ENCODE results near the gene TTLL8. TPM values are rescaled to one million over a fixed set of nuclear protein-coding genes. Genes with fewer than 3 reads are reported as not detected.

Gene TTLL8
- total and polyA plus RNA-seq, 2 donors (not counting 3 experiments of a cell fraction or from before 2014, with no cell fraction given): not detected

GRCh38 chr22:50074551-50075530 lies 16.7 kb upstream of the TTLL8 start:
- no peak overlapping the region for H3K9ac ChIP-seq (replicated peaks; ENCODE audit: extremely low read depth, insufficient read depth, low read length)
- H3K36me3 ChIP-seq (ENCODE audit: control insufficient read depth in 2 of 2, extremely low read depth in 1 of 2, insufficient read depth in 2 of 2, low read length in 2 of 2): no peaks in the 10 kb centered on the region
- H3K27ac ChIP-seq (ENCODE audit: insufficient read depth, low read depth, low read length): no peak overlapping the region
- H2AFZ ChIP-seq (ENCODE audit: low read depth, low read length): no peak overlapping the region
- no peaks in the 10 kb centered on the region for H3K9me3 ChIP-seq (replicated peaks; ENCODE audit: control insufficient read depth, insufficient read depth, low read length)
- no peak for TF ChIP-seq MYC (IDR thresholded peaks at IDR 0.05; ENCODE audit: low read depth, low read length)
- TF ChIP-seq, protein P1, sequence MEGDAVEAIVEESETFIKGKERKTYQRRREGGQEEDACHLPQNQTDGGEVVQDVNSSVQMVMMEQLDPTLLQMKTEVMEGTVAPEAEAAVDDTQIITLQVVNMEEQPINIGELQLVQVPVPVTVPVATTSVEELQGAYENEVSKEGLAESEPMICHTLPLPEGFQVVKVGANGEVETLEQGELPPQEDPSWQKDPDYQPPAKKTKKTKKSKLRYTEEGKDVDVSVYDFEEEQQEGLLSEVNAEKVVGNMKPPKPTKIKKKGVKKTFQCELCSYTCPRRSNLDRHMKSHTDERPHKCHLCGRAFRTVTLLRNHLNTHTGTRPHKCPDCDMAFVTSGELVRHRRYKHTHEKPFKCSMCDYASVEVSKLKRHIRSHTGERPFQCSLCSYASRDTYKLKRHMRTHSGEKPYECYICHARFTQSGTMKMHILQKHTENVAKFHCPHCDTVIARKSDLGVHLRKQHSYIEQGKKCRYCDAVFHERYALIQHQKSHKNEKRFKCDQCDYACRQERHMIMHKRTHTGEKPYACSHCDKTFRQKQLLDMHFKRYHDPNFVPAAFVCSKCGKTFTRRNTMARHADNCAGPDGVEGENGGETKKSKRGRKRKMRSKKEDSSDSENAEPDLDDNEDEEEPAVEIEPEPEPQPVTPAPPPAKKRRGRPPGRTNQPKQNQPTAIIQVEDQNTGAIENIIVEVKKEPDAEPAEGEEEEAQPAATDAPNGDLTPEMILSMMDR (IDR thresholded peaks at IDR 0.05; ENCODE audit: extremely low read depth in 1 of 2, insufficient read depth in 1 of 2, low read depth in 1 of 2, low read length in 2 of 2): no peak
- no peak for TF ChIP-seq FOS (IDR thresholded peaks at IDR 0.05; ENCODE audit: borderline replicate concordance, insufficient read depth, low read length)
- no peak for TF ChIP-seq POLR2A (IDR thresholded peaks at IDR 0.05; ENCODE audit: low read depth, low read length)
- ChIA-PET POLR2A (no interaction called here), CTCF (interaction anchor here (1.3 to 1.5 kb wide), 2 partner anchors 10 to 44 kb away, joined by 3 to 4 read pairs; no protein-coding TSS in a partner anchor)
- intact Hi-C loops (cut with micrococcal nuclease) (no loop called here), dilution Hi-C loops (cut with MboI; ENCODE audit: extremely low pct_ligation_motif_present, low sequenced_read_pairs) (no loop called here)
- no peak for FAIRE-seq
- H3K4me2 ChIP-seq (ENCODE audit: insufficient read depth, low read length): no peak overlapping the region
- H3K4me1 ChIP-seq (ENCODE audit: control insufficient read depth, extremely low read depth, insufficient read depth, low read length): no peaks in the 10 kb centered on the region
- no peaks in the 10 kb centered on the region for H4K20me1 ChIP-seq (replicated peaks; ENCODE audit: control insufficient read depth, extremely low read depth, insufficient read depth, low read length)
- H3K9me1 ChIP-seq (replicated peaks; ENCODE audit: control insufficient read depth, extremely low read depth, insufficient read depth, low read length): no peaks in the 10 kb centered on the region
- no peak overlapping the region for H3K4me3 ChIP-seq (replicated peaks in 1 of 3; ENCODE audit: insufficient read depth in 1 of 3, low read depth in 1 of 3, low read length in 3 of 3)
- BruUV-seq (replicated peaks): no TSS peak
- no peaks in the 10 kb centered on the region for H3K79me2 ChIP-seq (ENCODE audit: control insufficient read depth, insufficient read depth, low read length)
- H3K27me3 ChIP-seq (ENCODE audit: control insufficient read depth in 2 of 2, insufficient read depth in 2 of 2, low read length in 2 of 2): no peaks in the 10 kb centered on the region
- DNase-seq (ENCODE audit: low read depth, low spot score): no peak

DNA sequence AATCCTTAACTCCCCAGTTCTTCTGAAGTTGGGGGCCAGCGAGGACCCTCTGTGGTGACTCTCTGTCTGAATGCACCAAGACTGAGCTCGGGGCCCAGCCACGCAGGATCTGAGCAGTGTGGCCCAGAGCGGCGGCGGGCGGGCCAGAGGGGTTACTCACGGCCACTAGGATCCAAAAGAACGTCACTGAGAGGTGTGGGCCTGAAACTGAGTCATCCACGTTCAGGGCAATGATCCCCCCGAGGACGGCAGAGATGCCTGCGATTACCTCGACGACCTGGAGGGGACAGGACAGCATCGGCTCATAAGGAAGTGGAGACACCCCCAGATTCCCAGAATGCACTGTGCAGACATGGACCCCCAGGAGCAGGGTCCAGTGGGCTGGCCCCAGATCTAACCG lies 16.0 kb upstream of the TTLL8 start:
- Histone ChIP-seq H3K79me2 (ENCODE audit: control insufficient read depth, insufficient read depth, low read length) (no peaks in the 10 kb centered on the region), H2AFZ (ENCODE audit: low read depth, low read length) (no peak overlapping the region), H3K9me1 (replicated peaks; ENCODE audit: control insufficient read depth, extremely low read depth, insufficient read depth, low read length) (no peaks in the 10 kb centered on the region), H3K9me3 (replicated peaks; ENCODE audit: control insufficient read depth, insufficient read depth, low read length) (no peaks in the 10 kb centered on the region), H3K4me1 (ENCODE audit: control insufficient read depth, extremely low read depth, insufficient read depth, low read length) (no peaks in the 10 kb centered on the region), H3K4me2 (ENCODE audit: insufficient read depth, low read length) (no peak overlapping the region), H3K36me3 (ENCODE audit: control insufficient read depth in 2 of 2, extremely low read depth in 1 of 2, insufficient read depth in 2 of 2, low read length in 2 of 2) (no peaks in the 10 kb centered on the region), H3K27me3 (ENCODE audit: control insufficient read depth in 2 of 2, insufficient read depth in 2 of 2, low read length in 2 of 2) (no peaks in the 10 kb centered on the region), H4K20me1 (replicated peaks; ENCODE audit: control insufficient read depth, extremely low read depth, insufficient read depth, low read length) (no peaks in the 10 kb centered on the region), H3K9ac (replicated peaks; ENCODE audit: extremely low read depth, insufficient read depth, low read length) (no peak overlapping the region), H3K4me3 (replicated peaks in 1 of 3; ENCODE audit: insufficient read depth in 1 of 3, low read depth in 1 of 3, low read length in 3 of 3) (no peak overlapping the region), H3K27ac (ENCODE audit: insufficient read depth, low read depth, low read length) (no peak overlapping the region)
- FAIRE-seq (no peak), DNase-seq (ENCODE audit: low read depth, low spot score) (no peak)
- dilution Hi-C loops (cut with MboI; ENCODE audit: extremely low pct_ligation_motif_present, low sequenced_read_pairs): no loop called here
- no peak for TF ChIP-seq JUN (IDR thresholded peaks at IDR 0.05; ENCODE audit: borderline replicate concordance, insufficient read depth, insufficient read length, low read depth)
- no peak for TF ChIP-seq POLR2A (IDR thresholded peaks at IDR 0.05; ENCODE audit: low read depth, low read length)
- TF ChIP-seq, protein P1 (IDR thresholded peaks at IDR 0.05; ENCODE audit: extremely low read depth in 1 of 2, insufficient read depth in 1 of 2, low read depth in 1 of 2, low read length in 2 of 2): no peak
- POLR2A ChIA-PET: no interaction called here
- intact Hi-C loops (cut with micrococcal nuclease): no loop called here
- CTCF ChIA-PET: no interaction called here
- BruUV-seq (replicated peaks): no TSS peak
